Measurements from ENCODE around the gene ARHGEF28. TPM values are rescaled to one million over a fixed set of nuclear protein-coding genes. Genes with fewer than 3 reads are reported as not detected.

Gene ARHGEF28
- total RNA-seq, 1 experiment from 2014 or later: 0.57 TPM

DNA sequence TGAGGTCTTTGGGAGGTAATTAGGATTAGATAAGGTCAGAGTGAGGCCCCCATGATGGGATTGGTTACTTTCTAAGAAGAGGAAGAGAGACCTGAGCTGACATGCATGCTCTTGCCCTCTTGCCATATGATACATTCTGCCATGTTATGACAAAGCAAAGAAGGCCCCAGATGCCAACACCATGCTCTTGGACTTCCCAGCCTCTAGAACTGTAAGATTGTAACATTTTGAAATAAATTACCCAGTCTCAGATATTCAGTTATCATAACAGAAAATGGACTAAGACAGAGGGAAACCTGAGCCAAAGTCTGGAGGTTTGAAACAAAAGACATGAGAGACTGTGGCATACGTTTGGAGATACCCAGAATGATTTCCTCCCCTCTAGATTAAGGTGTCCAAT lies 318.6 kb downstream of the ARHGEF28 start:
- Mint-ChIP-seq H3K36me3 (ENCODE audit: insufficient read depth in 1 of 3, low read depth in 3 of 3) (peaks cover 0 to 4% (median 0%) of the 10 kb centered on the region in 3 experiments; a peak in 1 of 7 replicates), H3K27me3 (ENCODE audit: low read depth) (peaks cover 5% of the 10 kb centered on the region), H3K27ac (no peak overlapping the region), H3K9me3 (peaks cover 4 to 5% of the 10 kb centered on the region in 2 experiments; a peak in 3 of 5 replicates), H3K4me3 (no peak overlapping the region), H3K4me1 (peaks cover 4 to 6% of the 10 kb centered on the region in 2 experiments; a peak in 3 of 4 replicates)
- no peaks in the 10 kb centered on the region for H3K9me3 ChIP-seq (ENCODE audit: control insufficient read depth, low read depth, low read length)
- no peak overlapping the region for H2BK120ac ChIP-seq (ENCODE audit: low read depth, low read length, poor library complexity, severe bottlenecking)
- H3K27me3 ChIP-seq (ENCODE audit: insufficient read depth, low read length): no peaks in the 10 kb centered on the region
- no peak overlapping the region for H2BK12ac ChIP-seq (ENCODE audit: insufficient read length, low read depth, low read length)
- no peak overlapping the region for H2BK5ac ChIP-seq (ENCODE audit: insufficient read length, low read length)
- no peak overlapping the region for H3K4me2 ChIP-seq (ENCODE audit: insufficient read depth, insufficient read length, low read length)
- no peak overlapping the region for H3K18ac ChIP-seq (ENCODE audit: insufficient read length, low read depth, low read length)
- H2AFZ ChIP-seq (ENCODE audit: low read length): no peak overlapping the region
- H4K5ac ChIP-seq (ENCODE audit: insufficient read length, low read depth, low read length): no peak overlapping the region
- H3K27ac ChIP-seq (ENCODE audit: insufficient read length, low read depth, low read length): no peak overlapping the region
- H2BK20ac ChIP-seq (ENCODE audit: low read depth, low read length, poor library complexity, severe bottlenecking): no peak overlapping the region
- H3K23me2 ChIP-seq (ENCODE audit: insufficient read length, low read depth, low read length, poor library complexity, severe bottlenecking): no peaks in the 10 kb centered on the region
- H3K23ac ChIP-seq (ENCODE audit: insufficient read length, low read depth, low read length): no peak overlapping the region
- no CpG with 5 or more reads among the region's 1 CpG for WGBS (ENCODE audit: extremely low coverage, insufficient read length, low lambda C conversion rate)
- no peak overlapping the region for H3K14ac ChIP-seq (ENCODE audit: insufficient read depth, low read length)
- H2BK15ac ChIP-seq (ENCODE audit: low read depth, low read length): no peak overlapping the region
- H3K9ac ChIP-seq (ENCODE audit: extremely low read depth, insufficient read length, low read length): no peak overlapping the region
- H3K79me2 ChIP-seq (ENCODE audit: insufficient read depth, low read length): no peaks in the 10 kb centered on the region
- H3T11ph ChIP-seq (ENCODE audit: low read length): no peak overlapping the region
- H3K4ac ChIP-seq (ENCODE audit: low read depth, low read length): no peak overlapping the region
- no peak overlapping the region for H3K56ac ChIP-seq (ENCODE audit: insufficient read length, low read depth, low read length)
- no peak overlapping the region for H4K8ac ChIP-seq (replicated peaks; ENCODE audit: insufficient read length, low read depth, low read length)
- no peak overlapping the region for H4K91ac ChIP-seq (ENCODE audit: insufficient read length, low read depth, low read length)
- TF ChIP-seq, protein P1, sequence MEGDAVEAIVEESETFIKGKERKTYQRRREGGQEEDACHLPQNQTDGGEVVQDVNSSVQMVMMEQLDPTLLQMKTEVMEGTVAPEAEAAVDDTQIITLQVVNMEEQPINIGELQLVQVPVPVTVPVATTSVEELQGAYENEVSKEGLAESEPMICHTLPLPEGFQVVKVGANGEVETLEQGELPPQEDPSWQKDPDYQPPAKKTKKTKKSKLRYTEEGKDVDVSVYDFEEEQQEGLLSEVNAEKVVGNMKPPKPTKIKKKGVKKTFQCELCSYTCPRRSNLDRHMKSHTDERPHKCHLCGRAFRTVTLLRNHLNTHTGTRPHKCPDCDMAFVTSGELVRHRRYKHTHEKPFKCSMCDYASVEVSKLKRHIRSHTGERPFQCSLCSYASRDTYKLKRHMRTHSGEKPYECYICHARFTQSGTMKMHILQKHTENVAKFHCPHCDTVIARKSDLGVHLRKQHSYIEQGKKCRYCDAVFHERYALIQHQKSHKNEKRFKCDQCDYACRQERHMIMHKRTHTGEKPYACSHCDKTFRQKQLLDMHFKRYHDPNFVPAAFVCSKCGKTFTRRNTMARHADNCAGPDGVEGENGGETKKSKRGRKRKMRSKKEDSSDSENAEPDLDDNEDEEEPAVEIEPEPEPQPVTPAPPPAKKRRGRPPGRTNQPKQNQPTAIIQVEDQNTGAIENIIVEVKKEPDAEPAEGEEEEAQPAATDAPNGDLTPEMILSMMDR (conservative IDR thresholded peaks at IDR 0.05): no peak
- no peaks in the 10 kb centered on the region for H4K20me1 ChIP-seq (ENCODE audit: control insufficient read depth, insufficient read depth, insufficient read length)
- DNase-seq: no peak
- H3K79me1 ChIP-seq (ENCODE audit: insufficient read depth, low read depth, low read length, poor library complexity, severe bottlenecking): no peaks in the 10 kb centered on the region
- no peak overlapping the region for H2AK5ac ChIP-seq (ENCODE audit: insufficient read length, low read length)
- no peaks in the 10 kb centered on the region for H3K4me1 ChIP-seq (ENCODE audit: insufficient read depth, low read length)
